HG03095 (cell line): ENCODE data around the gene PAX2.

Source experiments
- ATAC-seq: cut with Tn5 transposase; IDR thresholded peaks from one replicate; pipeline ENCODE4 v1.9.1; 2021; ENCODE audit warnings: moderate library complexity; ENCODE audit not compliant: unreplicated experiment

PAX2 gene

GRCh38 chr10:100738055-100738827, 7.1 kb upstream of the PAX2 start:
- ATAC-seq = no peak

DNA sequence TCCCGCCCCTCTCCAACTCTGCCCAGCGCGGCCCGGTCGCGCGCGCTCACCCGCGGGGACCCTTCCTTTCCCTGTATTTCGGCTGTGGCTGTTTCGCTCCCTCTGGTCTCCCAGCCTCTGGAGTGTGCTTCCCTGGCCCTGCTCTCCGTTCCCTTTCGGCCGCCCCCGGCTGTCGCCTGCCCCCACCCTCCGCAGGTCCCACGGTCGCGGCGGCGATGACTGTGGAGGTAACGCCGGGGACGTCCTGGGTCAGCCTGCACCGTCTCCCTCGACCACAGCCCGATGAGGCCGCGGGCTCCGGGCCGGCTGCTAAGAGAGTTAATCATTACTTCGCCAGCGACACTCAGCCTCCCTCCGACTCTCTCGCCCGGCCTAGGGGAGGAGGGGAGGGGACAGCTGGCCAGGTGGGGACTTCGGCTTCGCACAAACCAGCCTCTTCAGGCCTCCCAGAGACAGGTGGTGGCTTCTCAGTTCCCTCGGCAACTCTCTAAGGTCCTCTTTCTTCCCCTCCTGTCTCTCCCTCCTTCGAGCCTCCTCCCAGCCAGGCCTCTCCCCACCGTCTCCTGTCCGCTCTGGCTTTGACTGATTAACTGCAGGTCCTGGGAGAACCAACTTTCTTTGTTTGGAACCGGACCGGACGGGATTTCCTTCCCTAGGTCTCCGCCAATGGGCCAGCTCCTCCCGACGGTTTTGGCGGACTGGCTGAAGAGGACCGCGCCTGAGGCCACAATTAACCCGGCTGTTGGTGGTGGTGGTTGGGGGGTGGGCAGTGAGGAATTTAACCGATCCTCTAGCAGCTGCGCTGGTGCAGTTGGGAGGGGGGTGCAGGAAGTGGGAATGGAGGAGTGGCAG, 5.6 kb upstream of the PAX2 start:
- no peak for ATAC-seq

GRCh38 chr10:100740476-100741377, 4.7 kb upstream of the PAX2 start:
- ATAC-seq = no peak

- no peak for ATAC-seq
Measured at GRCh38 chr10:100741378-100742075, 3.9 kb upstream of the PAX2 start.

GRCh38 chr10:100742076-100742771, 3.2 kb upstream of the PAX2 start:
- no peak for ATAC-seq

DNA sequence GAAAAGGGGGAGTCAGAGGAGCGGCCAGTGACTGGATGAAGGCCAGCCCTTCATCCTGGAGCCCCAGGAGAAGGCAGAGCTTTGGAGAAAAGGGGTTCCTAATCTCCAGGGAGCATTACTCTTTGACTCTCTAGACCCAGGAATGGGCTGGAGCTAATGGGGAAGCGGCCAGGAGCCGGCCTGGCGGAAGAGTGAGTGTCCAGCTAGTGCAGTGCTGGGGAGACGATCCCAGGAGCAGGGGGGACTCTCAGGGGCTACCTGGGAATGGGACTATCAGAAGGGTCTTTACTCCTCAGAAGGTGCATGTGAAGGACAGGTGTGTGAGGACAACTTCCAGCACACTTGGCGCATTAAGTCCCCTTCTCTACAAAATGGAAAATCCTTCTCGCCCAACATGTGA, 2.4 kb upstream of the PAX2 start:
- ATAC-seq = no peak

GRCh38 chr10:100743626-100744135, 1.7 kb upstream of the PAX2 start:
- no peak for ATAC-seq

GRCh38 chr10:100744136-100744986, 1.0 kb upstream of the PAX2 start:
- ATAC-seq = no peak

DNA sequence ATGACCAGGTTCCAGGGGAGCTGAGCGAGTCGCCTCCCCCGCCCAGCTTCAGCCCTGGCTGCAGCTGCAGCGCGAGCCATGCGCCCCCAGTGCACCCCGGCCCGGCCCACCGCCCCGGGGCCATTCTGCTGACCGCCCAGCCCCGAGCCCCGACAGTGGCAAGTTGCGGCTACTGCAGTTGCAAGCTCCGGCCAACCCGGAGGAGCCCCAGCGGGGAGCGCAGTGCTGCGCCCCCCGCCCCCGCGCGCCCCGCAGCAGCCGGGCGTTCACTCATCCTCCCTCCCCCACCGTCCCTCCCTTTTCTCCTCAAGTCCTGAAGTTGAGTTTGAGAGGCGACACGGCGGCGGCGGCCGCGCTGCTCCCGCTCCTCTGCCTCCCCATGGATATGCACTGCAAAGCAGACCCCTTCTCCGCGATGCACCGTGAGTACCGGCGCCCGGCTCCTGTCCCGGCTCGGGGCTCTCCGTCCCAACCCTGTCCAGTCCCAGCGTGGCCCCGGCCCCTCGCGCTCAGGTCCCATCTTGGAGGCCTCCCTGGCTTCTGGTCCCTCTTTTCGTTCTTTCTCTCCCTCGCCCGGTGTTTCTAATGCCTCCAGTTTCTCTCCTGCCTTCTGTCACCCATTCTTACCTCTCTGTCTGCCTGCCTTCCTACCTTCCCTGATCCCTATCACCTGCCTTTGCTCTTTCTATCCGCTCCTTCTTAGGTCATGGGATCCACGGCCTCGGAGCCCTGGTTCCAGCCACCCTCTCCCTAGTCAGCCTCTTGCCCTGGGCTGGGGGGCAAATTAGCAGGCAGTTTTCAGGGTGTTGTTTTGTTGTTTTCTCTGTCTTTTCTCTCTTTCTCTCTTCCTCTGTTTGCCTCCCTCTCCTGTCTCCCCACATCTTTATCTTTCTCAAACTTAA, 751 bp downstream of the PAX2 start:
- ATAC-seq = no peak

GRCh38 chr10:100746784-100747455, 1.5 kb downstream of the PAX2 start:
- ATAC-seq = no peak

DNA sequence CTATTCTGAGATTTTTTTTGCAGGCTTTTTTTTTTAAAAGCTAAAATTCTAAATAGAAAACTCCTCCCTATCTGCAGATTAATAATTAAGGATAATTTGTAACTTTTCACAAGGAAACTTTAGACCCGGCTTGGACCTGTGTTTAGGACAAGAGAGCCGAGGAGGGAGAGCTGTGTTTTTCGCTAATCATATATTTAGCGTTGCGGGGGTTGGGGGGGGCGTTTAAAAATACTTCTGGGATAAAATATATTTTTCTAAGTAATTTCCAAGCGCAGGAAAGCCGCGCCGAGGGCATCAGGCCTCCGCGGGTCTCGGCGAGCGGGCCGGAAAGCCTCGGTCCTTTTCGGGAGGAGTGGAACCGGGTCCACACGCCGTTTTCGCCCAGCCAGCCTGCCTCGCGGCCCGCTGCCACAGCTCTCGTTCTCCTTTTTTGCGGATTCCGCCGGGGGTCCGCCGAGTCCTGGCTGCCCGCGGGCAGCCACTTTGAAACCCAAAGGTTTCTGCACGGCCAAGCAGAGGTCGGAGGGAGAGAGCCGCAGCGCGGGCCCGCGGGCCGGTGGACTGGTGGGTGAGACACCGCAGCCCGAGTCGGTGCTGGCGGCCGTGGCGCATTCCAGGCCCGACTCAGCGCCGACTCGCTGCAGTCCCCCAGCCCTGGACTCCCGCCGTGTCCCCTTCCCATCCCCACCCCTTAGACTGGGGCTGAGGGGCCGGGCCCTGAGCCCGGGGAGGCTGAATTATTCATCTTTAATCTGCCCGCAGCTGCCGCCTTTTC, 2.3 kb downstream of the PAX2 start:
- no peak for ATAC-seq

DNA sequence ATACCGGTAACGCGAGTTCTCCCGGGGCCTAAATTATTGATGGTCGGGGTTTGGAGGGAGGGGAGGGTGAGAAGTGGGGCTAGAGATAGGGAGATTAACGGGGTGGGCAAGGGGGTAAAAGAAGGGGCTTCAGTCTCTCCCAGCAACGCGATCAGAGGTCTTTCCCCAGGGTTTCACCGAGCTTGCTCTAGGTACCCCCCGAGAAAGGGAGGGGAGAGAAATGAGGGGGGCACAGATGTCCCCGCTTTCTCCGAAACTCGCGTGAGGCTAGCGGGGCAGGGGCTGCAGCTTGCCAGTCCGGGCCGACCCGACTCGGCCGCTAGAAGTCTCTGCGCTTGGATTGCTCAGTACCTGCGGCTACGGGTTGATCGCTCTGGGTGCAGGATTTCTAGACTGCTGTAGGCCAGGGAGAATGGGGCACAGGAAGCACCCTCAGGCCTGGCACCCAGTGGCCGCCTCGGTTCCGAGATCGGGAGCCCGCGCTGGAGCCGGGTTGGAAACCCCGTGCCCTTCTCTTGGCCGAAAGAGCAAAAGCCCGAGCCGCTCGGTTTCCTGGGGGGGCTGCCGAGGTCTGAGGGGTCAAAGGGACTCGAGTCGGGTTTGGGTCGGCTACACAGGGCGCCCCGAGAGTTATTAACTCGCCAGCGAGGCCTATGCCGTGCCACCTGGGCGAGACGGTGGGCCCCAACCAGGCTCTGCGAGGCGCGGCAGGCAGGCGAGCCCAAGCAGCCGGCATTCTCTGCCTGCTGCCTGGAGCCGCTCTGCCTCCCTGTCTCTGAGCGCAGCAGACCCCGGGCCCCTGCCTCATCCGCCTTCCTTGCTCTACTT, 3.1 kb downstream of the PAX2 start:
- no peak for ATAC-seq

GRCh38 chr10:100749059-100749308, 3.6 kb downstream of the PAX2 start:
- no peak for ATAC-seq

DNA sequence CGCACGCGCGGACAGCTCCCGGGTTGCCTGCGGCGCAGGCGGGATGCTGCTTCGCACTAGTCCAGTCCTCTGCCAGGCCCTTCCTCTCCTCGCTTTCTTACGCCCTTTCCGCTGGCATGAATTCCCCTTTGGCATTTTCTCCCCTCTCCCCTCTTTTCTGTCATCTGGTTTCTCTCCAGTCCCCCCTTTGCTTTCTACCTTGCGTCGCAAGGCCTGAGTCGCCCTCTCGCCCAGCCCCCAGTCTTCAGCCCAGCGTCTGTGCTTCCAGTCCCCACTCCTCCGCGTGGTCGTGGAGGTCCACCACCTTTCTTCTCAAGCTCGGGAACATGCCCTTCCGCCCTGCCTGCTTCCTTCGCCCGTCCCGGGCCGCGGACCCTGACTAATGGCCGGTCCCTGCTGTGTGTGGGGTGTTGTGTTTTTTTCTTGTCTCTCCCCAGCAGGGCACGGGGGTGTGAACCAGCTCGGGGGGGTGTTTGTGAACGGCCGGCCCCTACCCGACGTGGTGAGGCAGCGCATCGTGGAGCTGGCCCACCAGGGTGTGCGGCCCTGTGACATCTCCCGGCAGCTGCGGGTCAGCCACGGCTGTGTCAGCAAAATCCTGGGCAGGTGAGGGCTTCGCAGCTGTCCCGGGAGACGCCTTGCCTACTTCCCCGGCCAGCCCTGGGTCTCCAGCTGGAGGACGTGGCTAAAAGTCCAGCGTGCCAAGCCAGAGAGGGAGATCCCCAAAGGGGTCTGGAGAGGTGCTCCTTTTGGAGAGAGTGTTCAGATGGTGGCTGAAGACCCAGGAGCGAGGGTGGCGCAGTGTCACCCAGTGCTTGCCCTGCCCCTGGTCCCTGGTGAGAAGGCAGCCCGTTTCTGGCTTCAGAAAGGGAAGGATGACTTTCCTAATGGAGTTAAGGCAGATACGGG, 4.2 kb downstream of the PAX2 start:
- ATAC-seq = no peak
